ENCODE data around the gene JAK1. TPM values are rescaled to one million over a fixed set of nuclear protein-coding genes. Genes with fewer than 3 reads are reported as not detected.

JAK1 gene
- total and polyA plus RNA-seq, 7 donors: 43.8 to 143 (median 99.6) TPM

DNA sequence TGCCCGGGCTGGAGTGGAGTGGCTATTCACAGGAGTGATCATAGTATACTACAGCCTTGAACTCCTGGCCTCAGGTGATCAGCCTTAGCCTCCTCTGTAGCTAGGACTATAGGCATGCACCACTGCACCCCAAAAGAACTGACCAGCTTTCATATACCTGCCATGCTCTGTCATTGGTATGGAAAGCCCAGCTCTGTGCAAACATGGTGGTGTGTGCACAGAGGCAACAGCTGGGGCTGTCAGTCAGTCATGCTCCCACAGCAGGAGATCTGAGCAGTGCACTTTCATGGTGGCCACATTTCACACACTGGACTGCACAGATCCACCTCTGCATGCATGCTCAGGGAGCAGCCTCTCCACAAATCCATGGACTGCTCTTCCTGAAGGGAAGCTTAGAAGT is 8.8 kb upstream of the JAK1 start:
- H3K9me3 ChIP-seq: no peaks in the 10 kb centered on the region
- no peak overlapping the region for H3K27ac ChIP-seq
- WGBS, 2 donors: 50 to 96% methylated on average over 1 of the region's 1 CpG
- no peaks in the 10 kb centered on the region for H3K27me3 ChIP-seq
- TF ChIP-seq, protein P1, sequence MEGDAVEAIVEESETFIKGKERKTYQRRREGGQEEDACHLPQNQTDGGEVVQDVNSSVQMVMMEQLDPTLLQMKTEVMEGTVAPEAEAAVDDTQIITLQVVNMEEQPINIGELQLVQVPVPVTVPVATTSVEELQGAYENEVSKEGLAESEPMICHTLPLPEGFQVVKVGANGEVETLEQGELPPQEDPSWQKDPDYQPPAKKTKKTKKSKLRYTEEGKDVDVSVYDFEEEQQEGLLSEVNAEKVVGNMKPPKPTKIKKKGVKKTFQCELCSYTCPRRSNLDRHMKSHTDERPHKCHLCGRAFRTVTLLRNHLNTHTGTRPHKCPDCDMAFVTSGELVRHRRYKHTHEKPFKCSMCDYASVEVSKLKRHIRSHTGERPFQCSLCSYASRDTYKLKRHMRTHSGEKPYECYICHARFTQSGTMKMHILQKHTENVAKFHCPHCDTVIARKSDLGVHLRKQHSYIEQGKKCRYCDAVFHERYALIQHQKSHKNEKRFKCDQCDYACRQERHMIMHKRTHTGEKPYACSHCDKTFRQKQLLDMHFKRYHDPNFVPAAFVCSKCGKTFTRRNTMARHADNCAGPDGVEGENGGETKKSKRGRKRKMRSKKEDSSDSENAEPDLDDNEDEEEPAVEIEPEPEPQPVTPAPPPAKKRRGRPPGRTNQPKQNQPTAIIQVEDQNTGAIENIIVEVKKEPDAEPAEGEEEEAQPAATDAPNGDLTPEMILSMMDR (IDR thresholded peaks at IDR 0.05): no peak
- TF ChIP-seq EP300 (IDR thresholded peaks at IDR 0.05) (no peak), POLR2A (IDR thresholded peaks at IDR 0.05) (no peak), POLR2AphosphoS5 (IDR thresholded peaks at IDR 0.05) (no peak)
- intact Hi-C loops (cut with DNase I): no loop called here
- no peak for DNase-seq
- no peak overlapping the region for H3K4me3 ChIP-seq
- H3K36me3 ChIP-seq: peaks cover 0 to 18% (median 5%) of the 10 kb centered on the region in 4 donors
- no peaks in the 10 kb centered on the region for H3K4me1 ChIP-seq

DNA sequence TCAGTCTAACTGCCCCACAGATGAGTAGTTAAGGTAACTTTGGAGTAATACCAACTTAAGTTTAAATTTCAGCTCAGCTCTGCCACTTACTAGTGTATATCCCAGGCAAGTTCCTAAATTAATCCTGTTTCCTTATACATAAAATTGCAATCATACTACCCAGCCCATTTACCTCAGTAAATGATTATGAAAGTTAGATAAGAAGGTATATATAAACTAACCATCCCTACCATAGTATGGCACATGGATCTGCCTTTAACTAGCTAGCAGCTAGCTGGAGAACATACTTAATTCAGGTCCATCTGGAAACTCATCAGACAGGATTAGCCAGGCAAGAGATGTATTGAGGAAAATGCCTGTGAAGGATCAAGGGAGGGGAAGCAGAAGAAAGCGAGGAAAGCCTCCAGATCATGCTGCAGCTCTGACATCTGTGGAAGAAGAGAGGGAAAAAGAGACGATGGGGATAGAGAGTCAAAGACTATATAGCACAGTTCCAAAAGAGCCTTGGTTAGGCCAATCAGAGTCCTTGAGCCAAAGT is 8.0 kb upstream of the JAK1 start:
- Histone ChIP-seq H3K9me3 (no peaks in the 10 kb centered on the region), H3K4me1 (no peaks in the 10 kb centered on the region), H3K27me3 (no peaks in the 10 kb centered on the region), H3K36me3 (peaks cover 0 to 18% (median 5%) of the 10 kb centered on the region in 4 donors), H3K27ac (no peak overlapping the region), H3K4me3 (no peak overlapping the region)
- 61 to 86% methylated on average over 2 of the region's 2 CpGs for WGBS, 2 donors
- TF ChIP-seq POLR2AphosphoS5 (IDR thresholded peaks at IDR 0.05): no peak
- TF ChIP-seq POLR2A (IDR thresholded peaks at IDR 0.05): no peak
- TF ChIP-seq EP300 (IDR thresholded peaks at IDR 0.05): no peak
- TF ChIP-seq, protein P1 (IDR thresholded peaks at IDR 0.05): no peak
- intact Hi-C loops (cut with DNase I): no loop called here
- no peak for DNase-seq

DNA sequence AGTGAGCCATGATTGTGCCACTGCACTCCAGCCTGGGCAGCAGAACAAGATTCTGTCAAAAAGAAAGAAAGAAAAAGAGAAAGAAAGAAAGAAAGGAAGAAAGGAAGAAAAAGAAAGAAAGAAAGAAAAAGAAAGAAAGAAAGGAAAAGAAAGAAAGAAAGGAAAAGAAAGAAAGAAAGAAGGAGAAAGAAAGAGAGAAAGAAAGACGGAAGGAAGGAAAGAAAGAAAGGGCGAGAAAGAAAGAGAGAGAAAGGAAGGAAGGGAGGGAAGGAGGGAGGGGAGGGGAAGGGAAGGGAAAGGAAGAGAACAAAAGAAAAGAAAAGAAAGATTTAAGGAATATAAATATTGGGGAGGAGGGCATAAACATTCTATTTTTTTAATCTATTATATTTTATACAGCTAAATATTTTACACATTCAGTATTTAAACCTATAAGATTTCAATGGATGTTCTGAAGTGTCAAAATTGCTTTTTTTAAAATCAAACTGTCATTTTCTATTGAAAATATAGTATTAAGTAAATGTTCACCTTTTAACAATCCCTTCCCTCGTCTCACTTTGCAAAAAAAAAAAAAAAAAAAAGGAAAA is 6.8 kb upstream of the JAK1 start:
- Histone ChIP-seq H3K27ac (no peak overlapping the region), H3K9me3 (no peaks in the 10 kb centered on the region), H3K27me3 (no peaks in the 10 kb centered on the region), H3K4me3 (no peak overlapping the region), H3K4me1 (no peaks in the 10 kb centered on the region), H3K36me3 (peaks cover 0 to 6% (median 2%) of the 10 kb centered on the region in 4 donors)
- intact Hi-C loops (cut with DNase I): no loop called here
- no peak for DNase-seq
- WGBS, 2 donors: 67 to 79% methylated on average over 3 of the region's 3 CpGs
- TF ChIP-seq POLR2A (IDR thresholded peaks at IDR 0.05): no peak
- no peak for TF ChIP-seq EP300 (IDR thresholded peaks at IDR 0.05)
- TF ChIP-seq, protein P1 (IDR thresholded peaks at IDR 0.05): no peak
- no peak for TF ChIP-seq POLR2AphosphoS5 (IDR thresholded peaks at IDR 0.05)

DNA sequence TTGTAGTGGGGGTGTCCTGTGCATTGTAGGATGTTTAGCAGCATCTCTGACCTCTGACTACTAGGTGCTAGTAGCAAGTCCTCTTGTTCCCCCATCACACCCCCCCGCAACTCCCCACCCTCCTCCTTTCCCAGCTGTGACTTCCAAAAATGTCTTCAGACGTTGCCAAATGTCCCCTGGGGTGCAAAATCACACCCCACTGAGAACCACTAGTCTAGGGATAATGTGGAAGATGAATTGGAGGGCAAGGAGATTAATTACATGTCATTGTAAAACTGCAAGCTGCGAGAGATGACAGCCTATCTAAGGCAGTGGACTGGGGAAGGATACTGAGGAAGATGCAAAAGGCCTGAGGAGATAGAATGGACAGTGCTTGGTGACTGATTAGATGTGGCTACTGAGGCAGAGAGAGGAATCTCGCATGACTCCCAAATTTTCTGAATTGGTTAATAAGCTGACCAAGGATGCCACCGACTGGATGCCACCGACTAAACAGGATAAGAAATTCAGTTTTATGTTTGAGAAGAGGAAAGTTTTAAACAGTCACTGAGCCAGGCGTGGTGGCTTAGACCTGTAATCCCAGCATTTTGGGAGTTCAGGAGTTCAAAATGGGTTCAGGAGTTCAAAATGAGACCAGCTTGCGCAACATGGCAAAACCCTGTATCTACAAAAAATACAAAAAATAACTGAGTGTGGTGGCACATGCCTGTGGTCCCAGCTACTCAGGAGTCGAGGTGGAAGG is 3.1 kb upstream of the JAK1 start:
- no peaks in the 10 kb centered on the region for H3K36me3 ChIP-seq
- no peak overlapping the region for H3K27ac ChIP-seq
- H3K9me3 ChIP-seq: no peaks in the 10 kb centered on the region
- TF ChIP-seq POLR2A (IDR thresholded peaks at IDR 0.05) (no peak), EP300 (IDR thresholded peaks at IDR 0.05) (no peak), POLR2AphosphoS5 (IDR thresholded peaks at IDR 0.05) (no peak)
- TF ChIP-seq, protein P1 (IDR thresholded peaks at IDR 0.05): no peak
- intact Hi-C loops (cut with DNase I): loop anchor here (5.0 kb wide), 2 partner anchors 112 to 178 kb away; partner anchors contain the start of gene AK4
- no peak overlapping the region for H3K4me3 ChIP-seq
- peaks cover 0 to 13% (median 10%) of the 10 kb centered on the region in 4 donors for H3K4me1 ChIP-seq
- DNase-seq: no peak
- 75 to 84% methylated on average over 9 of the region's 9 CpGs for WGBS, 2 donors
- no peaks in the 10 kb centered on the region for H3K27me3 ChIP-seq

Measured in sigmoid colon (tissue), 7 donors.